HepG2 (cell line): ENCODE data around the gene ARHGAP45. TPM values are rescaled to one million over a fixed set of nuclear protein-coding genes. Genes with fewer than 3 reads are reported as not detected.
A peak's percentile ranks its signal among the peaks of the same experiment; 100 is the strongest.

ENCODE experiments used
- FOXA3 ChIP-seq: IDR thresholded peaks from 2 replicates; pipeline ENCODE4 v1.6.1; 2016; ENCODE audit warnings: missing genetic modification reagents, missing compliant biosample characterization
- GFI1 ChIP-seq: sonication (generic); formaldehyde crosslinking; IDR thresholded peaks from 2 replicates; pipeline ENCODE4 v1.5.0; 2020; ENCODE audit warnings: missing genetic modification reagents, mild to moderate bottlenecking, borderline replicate concordance
- PLRG1 ChIP-seq: fragments of 450-650 bp; conservative IDR thresholded peaks from 2 replicates; pipeline ENCODE4 v1.6.1; 2016
- RCOR2 ChIP-seq: IDR thresholded peaks from 2 replicates; pipeline ENCODE4 v1.6.1; 2016; ENCODE audit warnings: missing biosample characterization, missing genetic modification reagents
- SNAI1 ChIP-seq: sonication (generic); formaldehyde crosslinking; IDR thresholded peaks from 2 replicates; pipeline ENCODE4 v1.5.0; 2020; ENCODE audit warnings: mild to moderate bottlenecking, missing genetic modification reagents, borderline replicate concordance
- SNAPC2 ChIP-seq: sonication (generic); formaldehyde crosslinking; IDR thresholded peaks from 2 replicates; pipeline ENCODE4 v1.8.1; 2022; ENCODE audit warnings: mild to moderate bottlenecking, missing genetic modification reagents
- SOX5 ChIP-seq: IDR thresholded peaks from 2 replicates; pipeline ENCODE4 v1.6.1; 2016; ENCODE audit warnings: borderline replicate concordance
- ZKSCAN8 ChIP-seq: IDR thresholded peaks from 2 replicates; pipeline ENCODE4 v1.6.1; 2016; ENCODE audit warnings: borderline replicate concordance, missing genetic modification reagents, missing compliant biosample characterization
- ZNF282 ChIP-seq: fragments of 450-650 bp; IDR thresholded peaks from 2 replicates; pipeline ENCODE4 v1.6.1; 2018; ENCODE audit not compliant: partially characterized antibody
- ZNF484 ChIP-seq: sonication (generic); formaldehyde crosslinking; IDR thresholded peaks from 2 replicates; pipeline ENCODE4 v1.5.1; 2020; ENCODE audit warnings: mild to moderate bottlenecking, low read depth, missing genetic modification reagents, borderline replicate concordance
- ZNF562 ChIP-seq: sonication (generic); formaldehyde crosslinking; IDR thresholded peaks from 2 replicates; pipeline ENCODE4 v1.8.0; 2022; ENCODE audit warnings: missing genetic modification reagents, borderline replicate concordance
- polyA plus RNA-seq, 8 experiments: library from polyadenylated mRNA; depleted of rRNA in 3 of 8; stranded (reverse) in 7 of 8; unstranded in 1 of 8; fragments of >200 nt; fragmentation: Illumina TruSeq in 4 of 8; extraction: Trizol in 4 of 8; gene quantifications; 2 replicates each; pipeline versions ENCODE4 v1.2.1 to v1.2.3, GENCODE V29; 2011 to 2016; ENCODE audit warnings: low read depth in 4 of 8, missing spikeins in 1 of 8, mixed read lengths in 1 of 8; ENCODE audit not compliant: insufficient read depth in 1 of 8
- total RNA-seq, 5 experiments: library from RNA; depleted of rRNA; stranded (reverse); fragments of >200 nt; fragmentation: Illumina TruSeq; extraction: Trizol; gene quantifications; 2 replicates each; pipeline ENCODE4 v1.2.3, GENCODE V29; 2016; ENCODE audit warnings: low read depth in 1 of 5
- TF ChIP-seq, protein P1 (sequence below): sonication (generic); formaldehyde crosslinking; IDR thresholded peaks from 2 replicates; pipeline ENCODE4 v1.5.1; 2020; ENCODE audit warnings: mild to moderate bottlenecking, missing genetic modification reagents
- TF ChIP-seq, protein P2 (sequence below): sonication (generic); formaldehyde crosslinking; IDR thresholded peaks from 2 replicates; pipeline ENCODE4 v1.4.0; 2020; ENCODE audit warnings: low read depth, mild to moderate bottlenecking, missing genetic modification reagents
- TF ChIP-seq, protein P3 (sequence below): sonication (generic); formaldehyde crosslinking; IDR thresholded peaks from 2 replicates; pipeline ENCODE4 v1.4.0; 2020; ENCODE audit warnings: missing genetic modification reagents
- TF ChIP-seq, protein P4 (sequence below): sonication (generic); formaldehyde crosslinking; IDR thresholded peaks from 2 replicates; pipeline ENCODE4 v1.4.0; 2020; ENCODE audit warnings: missing genetic modification reagents, borderline replicate concordance

ARHGAP45 gene
- total and polyA plus RNA-seq, 2 of the 13 experiments (the other 11 are each of a cell fraction or from before 2014, with no cell fraction given) = 0.84 to 32.0 TPM

DNA sequence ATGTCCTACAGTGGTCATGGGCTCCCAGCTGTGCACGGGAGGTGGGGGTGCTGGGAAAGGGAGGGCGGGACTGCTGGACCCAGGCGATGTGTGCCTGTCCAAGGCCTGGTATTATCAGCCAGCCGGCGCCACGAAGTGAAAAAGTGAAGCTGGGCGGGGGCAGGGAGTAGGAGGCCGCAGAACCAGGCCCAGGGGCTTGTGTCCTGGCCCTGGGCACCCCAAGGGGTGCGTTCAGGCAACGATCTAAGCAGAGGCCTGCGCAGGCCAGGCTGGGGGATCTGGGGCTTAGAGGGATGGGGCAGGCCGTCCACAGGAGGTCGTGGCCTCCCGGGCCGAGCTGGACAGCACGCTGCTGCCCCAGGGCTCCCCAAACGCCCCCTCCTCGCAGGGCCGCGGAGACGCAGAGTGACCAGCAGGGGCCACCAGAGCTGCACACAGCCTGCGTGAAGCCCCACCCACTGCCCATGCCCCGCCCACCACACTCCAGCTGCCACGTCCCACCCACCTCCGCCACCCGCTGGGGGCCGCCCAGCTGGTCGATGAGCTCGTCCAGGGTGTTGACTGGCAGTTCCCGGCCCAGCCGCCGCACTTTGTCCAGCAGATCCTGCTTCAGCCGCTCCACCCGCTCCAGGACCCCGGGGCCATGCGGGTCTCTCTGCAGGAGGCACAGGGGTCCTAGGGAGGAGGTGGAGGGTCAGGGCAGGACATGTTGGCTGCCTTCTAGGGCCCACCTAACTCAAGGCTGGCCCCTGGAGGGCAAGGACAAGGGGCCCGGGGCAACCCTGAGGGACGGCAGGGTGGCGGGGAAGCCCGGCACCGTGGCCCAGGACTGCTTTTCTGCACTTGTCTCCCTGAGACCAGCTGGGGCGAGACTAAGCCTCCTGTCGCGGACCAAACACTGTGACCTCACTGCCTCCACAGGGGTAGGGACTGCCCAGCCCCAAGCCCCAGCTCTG, 46.3 kb downstream of the ARHGAP45 start (continued):
- TF ChIP-seq, protein P1, sequence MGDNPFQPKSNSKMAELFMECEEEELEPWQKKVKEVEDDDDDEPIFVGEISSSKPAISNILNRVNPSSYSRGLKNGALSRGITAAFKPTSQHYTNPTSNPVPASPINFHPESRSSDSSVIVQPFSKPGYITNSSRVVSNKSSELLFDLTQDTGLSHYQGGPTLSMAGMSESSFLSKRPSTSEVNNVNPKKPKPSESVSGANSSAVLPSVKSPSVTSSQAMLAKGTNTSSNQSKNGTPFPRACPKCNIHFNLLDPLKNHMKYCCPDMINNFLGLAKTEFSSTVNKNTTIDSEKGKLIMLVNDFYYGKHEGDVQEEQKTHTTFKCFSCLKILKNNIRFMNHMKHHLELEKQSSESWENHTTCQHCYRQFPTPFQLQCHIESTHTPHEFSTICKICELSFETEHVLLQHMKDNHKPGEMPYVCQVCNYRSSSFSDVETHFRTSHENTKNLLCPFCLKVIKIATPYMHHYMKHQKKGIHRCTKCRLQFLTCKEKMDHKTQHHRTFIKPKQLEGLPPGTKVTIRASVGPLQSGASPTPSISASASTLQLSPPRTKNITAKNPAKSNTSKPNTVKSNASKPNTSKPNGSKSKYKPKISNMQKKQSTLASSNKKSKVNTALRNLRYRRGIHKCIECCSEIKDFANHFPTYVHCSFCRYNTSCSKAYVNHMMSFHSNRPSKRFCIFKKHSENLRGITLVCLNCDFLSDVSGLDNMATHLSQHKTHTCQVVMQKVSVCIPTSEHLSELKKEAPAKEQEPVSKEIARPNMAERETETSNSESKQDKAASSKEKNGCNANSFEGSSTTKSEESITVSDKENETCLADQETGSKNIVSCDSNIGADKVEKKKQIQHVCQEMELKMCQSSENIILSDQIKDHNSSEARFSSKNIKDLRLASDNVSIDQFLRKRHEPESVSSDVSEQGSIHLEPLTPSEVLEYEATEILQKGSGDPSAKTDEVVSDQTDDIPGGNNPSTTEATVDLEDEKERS (CRISPR knock-in tag) = peak; percentile 47; the same call in 1 of the 2 replicates
- TF ChIP-seq, protein P2, sequence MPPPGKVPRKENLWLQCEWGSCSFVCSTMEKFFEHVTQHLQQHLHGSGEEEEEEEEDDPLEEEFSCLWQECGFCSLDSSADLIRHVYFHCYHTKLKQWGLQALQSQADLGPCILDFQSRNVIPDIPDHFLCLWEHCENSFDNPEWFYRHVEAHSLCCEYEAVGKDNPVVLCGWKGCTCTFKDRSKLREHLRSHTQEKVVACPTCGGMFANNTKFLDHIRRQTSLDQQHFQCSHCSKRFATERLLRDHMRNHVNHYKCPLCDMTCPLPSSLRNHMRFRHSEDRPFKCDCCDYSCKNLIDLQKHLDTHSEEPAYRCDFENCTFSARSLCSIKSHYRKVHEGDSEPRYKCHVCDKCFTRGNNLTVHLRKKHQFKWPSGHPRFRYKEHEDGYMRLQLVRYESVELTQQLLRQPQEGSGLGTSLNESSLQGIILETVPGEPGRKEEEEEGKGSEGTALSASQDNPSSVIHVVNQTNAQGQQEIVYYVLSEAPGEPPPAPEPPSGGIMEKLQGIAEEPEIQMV (CRISPR knock-in tag) = 0 out of 2 replicates have a peak, but pooled peaks have one; percentile 53
- 0 out of 2 replicates have a peak, but pooled peaks have one; percentile 75 for TF ChIP-seq SNAPC2 (CRISPR knock-in tag)
- TF ChIP-seq, protein P3, sequence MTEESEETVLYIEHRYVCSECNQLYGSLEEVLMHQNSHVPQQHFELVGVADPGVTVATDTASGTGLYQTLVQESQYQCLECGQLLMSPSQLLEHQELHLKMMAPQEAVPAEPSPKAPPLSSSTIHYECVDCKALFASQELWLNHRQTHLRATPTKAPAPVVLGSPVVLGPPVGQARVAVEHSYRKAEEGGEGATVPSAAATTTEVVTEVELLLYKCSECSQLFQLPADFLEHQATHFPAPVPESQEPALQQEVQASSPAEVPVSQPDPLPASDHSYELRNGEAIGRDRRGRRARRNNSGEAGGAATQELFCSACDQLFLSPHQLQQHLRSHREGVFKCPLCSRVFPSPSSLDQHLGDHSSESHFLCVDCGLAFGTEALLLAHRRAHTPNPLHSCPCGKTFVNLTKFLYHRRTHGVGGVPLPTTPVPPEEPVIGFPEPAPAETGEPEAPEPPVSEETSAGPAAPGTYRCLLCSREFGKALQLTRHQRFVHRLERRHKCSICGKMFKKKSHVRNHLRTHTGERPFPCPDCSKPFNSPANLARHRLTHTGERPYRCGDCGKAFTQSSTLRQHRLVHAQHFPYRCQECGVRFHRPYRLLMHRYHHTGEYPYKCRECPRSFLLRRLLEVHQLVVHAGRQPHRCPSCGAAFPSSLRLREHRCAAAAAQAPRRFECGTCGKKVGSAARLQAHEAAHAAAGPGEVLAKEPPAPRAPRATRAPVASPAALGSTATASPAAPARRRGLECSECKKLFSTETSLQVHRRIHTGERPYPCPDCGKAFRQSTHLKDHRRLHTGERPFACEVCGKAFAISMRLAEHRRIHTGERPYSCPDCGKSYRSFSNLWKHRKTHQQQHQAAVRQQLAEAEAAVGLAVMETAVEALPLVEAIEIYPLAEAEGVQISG (CRISPR knock-in tag) = peak; percentile 67
- 0 out of 2 replicates have a peak, but pooled peaks have one; percentile 60 for TF ChIP-seq ZKSCAN8
- TF ChIP-seq FOXA3 = peak; percentile 79
- no peak for TF ChIP-seq SNAI1 (CRISPR knock-in tag)
- TF ChIP-seq, protein P4, sequence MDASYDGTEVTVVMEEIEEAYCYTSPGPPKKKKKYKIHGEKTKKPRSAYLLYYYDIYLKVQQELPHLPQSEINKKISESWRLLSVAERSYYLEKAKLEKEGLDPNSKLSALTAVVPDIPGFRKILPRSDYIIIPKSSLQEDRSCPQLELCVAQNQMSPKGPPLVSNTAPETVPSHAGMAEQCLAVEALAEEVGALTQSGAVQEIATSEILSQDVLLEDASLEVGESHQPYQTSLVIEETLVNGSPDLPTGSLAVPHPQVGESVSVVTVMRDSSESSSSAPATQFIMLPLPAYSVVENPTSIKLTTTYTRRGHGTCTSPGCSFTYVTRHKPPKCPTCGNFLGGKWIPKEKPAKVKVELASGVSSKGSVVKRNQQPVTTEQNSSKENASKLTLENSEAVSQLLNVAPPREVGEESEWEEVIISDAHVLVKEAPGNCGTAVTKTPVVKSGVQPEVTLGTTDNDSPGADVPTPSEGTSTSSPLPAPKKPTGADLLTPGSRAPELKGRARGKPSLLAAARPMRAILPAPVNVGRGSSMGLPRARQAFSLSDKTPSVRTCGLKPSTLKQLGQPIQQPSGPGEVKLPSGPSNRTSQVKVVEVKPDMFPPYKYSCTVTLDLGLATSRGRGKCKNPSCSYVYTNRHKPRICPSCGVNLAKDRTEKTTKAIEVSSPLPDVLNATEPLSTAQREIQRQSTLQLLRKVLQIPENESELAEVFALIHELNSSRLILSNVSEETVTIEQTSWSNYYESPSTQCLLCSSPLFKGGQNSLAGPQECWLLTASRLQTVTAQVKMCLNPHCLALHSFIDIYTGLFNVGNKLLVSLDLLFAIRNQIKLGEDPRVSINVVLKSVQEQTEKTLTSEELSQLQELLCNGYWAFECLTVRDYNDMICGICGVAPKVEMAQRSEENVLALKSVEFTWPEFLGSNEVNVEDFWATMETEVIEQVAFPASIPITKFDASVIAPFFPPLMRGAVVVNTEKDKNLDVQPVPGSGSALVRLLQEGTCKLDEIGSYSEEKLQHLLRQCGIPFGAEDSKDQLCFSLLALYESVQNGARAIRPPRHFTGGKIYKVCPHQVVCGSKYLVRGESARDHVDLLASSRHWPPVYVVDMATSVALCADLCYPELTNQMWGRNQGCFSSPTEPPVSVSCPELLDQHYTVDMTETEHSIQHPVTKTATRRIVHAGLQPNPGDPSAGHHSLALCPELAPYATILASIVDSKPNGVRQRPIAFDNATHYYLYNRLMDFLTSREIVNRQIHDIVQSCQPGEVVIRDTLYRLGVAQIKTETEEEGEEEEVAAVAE (CRISPR knock-in tag) = 0 out of 2 replicates have a peak, but pooled peaks have one; percentile 38
- TF ChIP-seq ZNF484 (CRISPR knock-in tag) = no peak
- no peak for TF ChIP-seq PLRG1
- TF ChIP-seq GFI1 (CRISPR knock-in tag) = no peak; the same call in 1 of the 2 replicates
- no peak for TF ChIP-seq ZNF562 (CRISPR knock-in tag)
- TF ChIP-seq ZNF282 = no peak
- 0 out of 2 replicates have a peak, but pooled peaks have one; percentile 38 for TF ChIP-seq SOX5
- 0 out of 2 replicates have a peak, but pooled peaks have one; percentile 21 for TF ChIP-seq RCOR2 (CRISPR knock-in tag)
